GM19035 (cell line): ENCODE results near the gene URI1.
A peak's percentile ranks its signal among the peaks of the same experiment; 100 is the strongest.
"Not testable (repeated sequence)": the region's sequence is repeated elsewhere in the genome, so short reads cannot be mapped to it uniquely, and the experiment has no call there.

Source experiments
- ATAC-seq: cut with Tn5 transposase; IDR thresholded peaks from one replicate; pipeline ENCODE4 v1.9.1; 2021; ENCODE audit not compliant: unreplicated experiment

The URI1 gene

GRCh38 chr19:29941828-29942403 is at the start of gene URI1:
Gene URI1 (plus strand): TSS chr19:29942239. CDS start chr19:29942548, 309 bp downstream.
- ATAC-seq: peak; percentile 86

- no peak for ATAC-seq
Observed at GRCh38 chr19:29893606-29894284, 48.3 kb upstream of the URI1 start.

GRCh38 chr19:29896802-29897201 is 45.2 kb upstream of the URI1 start:
- no peak for ATAC-seq

GRCh38 chr19:29897466-29897865 is 44.6 kb upstream of the URI1 start:
- ATAC-seq: no peak

- no peak for ATAC-seq
Observed at GRCh38 chr19:29904017-29904416, 38.0 kb upstream of the URI1 start.

- ATAC-seq: no peak
Observed at GRCh38 chr19:29908963-29909944, 32.8 kb upstream of the URI1 start.

- ATAC-seq: no peak
Observed at GRCh38 chr19:29914933-29915332, 27.1 kb upstream of the URI1 start.

GRCh38 chr19:29915832-29916231 is 26.2 kb upstream of the URI1 start:
- ATAC-seq: not testable (repeated sequence)

GRCh38 chr19:29917911-29918310 is 24.1 kb upstream of the URI1 start:
- no peak for ATAC-seq

GRCh38 chr19:29918891-29919290 is 23.1 kb upstream of the URI1 start:
- ATAC-seq: no peak

GRCh38 chr19:29922972-29923371 is 19.1 kb upstream of the URI1 start:
- no peak for ATAC-seq

- ATAC-seq: no peak
Observed at GRCh38 chr19:29923653-29924052, 18.4 kb upstream of the URI1 start.

GRCh38 chr19:29926031-29926430 is 16.0 kb upstream of the URI1 start:
- ATAC-seq: no peak

GRCh38 chr19:29926801-29927200 is 15.2 kb upstream of the URI1 start:
- no peak for ATAC-seq

- peak; percentile 64 for ATAC-seq
Observed at GRCh38 chr19:29927944-29928625, 14.0 kb upstream of the URI1 start.

- ATAC-seq: peak; percentile 77
Observed at GRCh38 chr19:29928831-29929230, 13.2 kb upstream of the URI1 start.

- no peak for ATAC-seq
Observed at GRCh38 chr19:29934257-29934656, 7.8 kb upstream of the URI1 start.

GRCh38 chr19:29934781-29935180 is 7.3 kb upstream of the URI1 start:
- ATAC-seq: no peak

GRCh38 chr19:29936409-29936808 is 5.6 kb upstream of the URI1 start:
- ATAC-seq: no peak

GRCh38 chr19:29939628-29940027 is 2.4 kb upstream of the URI1 start:
- ATAC-seq: no peak

- ATAC-seq: no peak
Observed at GRCh38 chr19:29940971-29941585, 961 bp upstream of the URI1 start.
